K562 (cell line): Measurements from ENCODE around the gene NUP62. TPM values are rescaled to one million over a fixed set of nuclear protein-coding genes. Genes with fewer than 3 reads are reported as not detected.

Experiments
- CBFA2T2 ChIP-seq: fragments of 450-650 bp; conservative IDR thresholded peaks from 2 replicates; pipeline ENCODE4 v1.6.1; 2017; ENCODE audit warnings: mild to moderate bottlenecking
- CEBPB ChIP-seq: fragments of 450-650 bp; IDR thresholded peaks from 2 replicates; pipeline ENCODE4 v1.6.1; 2016; ENCODE audit warnings: missing genetic modification characterization, missing compliant biosample characterization
- DLX4 ChIP-seq: fragments of 250-450 bp; sonication (Bioruptor Pico); IDR thresholded peaks from 2 replicates; pipeline ENCODE4 v1.6.1; 2021; ENCODE audit warnings: mild to moderate bottlenecking
- ESRRA ChIP-seq: fragments of 450-650 bp; IDR thresholded peaks from 2 replicates; pipeline ENCODE4 v1.6.1; 2014; ENCODE audit warnings: low read depth, mild to moderate bottlenecking, moderate library complexity, borderline replicate concordance
- FOXA3 ChIP-seq, 2 experiments: fragments of 450-650 bp in 1 of 2; sonication (generic) in 1 of 2; formaldehyde crosslinking; IDR thresholded peaks in 1 of 2; conservative IDR thresholded peaks in 1 of 2; 2 replicates each; pipeline versions ENCODE4 v1.4.0 to v1.8.0; 2020 to 2022; ENCODE audit warnings: mild to moderate bottlenecking in 2 of 2, missing genetic modification reagents in 1 of 2
- FOXJ3 ChIP-seq: sonication (generic); formaldehyde crosslinking; IDR thresholded peaks from 2 replicates; pipeline ENCODE4 v1.4.0; 2020; ENCODE audit warnings: mild to moderate bottlenecking, missing genetic modification reagents
- GABPB2 ChIP-seq: fragments of 250-450 bp; sonication (Bioruptor Pico); conservative IDR thresholded peaks from 2 replicates; pipeline ENCODE4 v1.5.1; 2021; ENCODE audit warnings: mild to moderate bottlenecking
- HCFC1 ChIP-seq: IDR thresholded peaks from 2 replicates; pipeline ENCODE4 v1.6.1; 2012; ENCODE audit warnings: low read depth, low read length, improper control_type of control experiment
- HDGF ChIP-seq: fragments of 450-650 bp; IDR thresholded peaks from 2 replicates; pipeline ENCODE4 v1.6.1; 2016
- IRF2 ChIP-seq: sonication (generic); formaldehyde crosslinking; IDR thresholded peaks from 2 replicates; pipeline ENCODE4 v1.8.1; 2022; ENCODE audit warnings: mild to moderate bottlenecking, missing genetic modification reagents
- KDM1A ChIP-seq, 2 experiments: fragments of 450-650 bp; IDR thresholded peaks; 2 replicates each; pipeline ENCODE4 v1.6.1; 2016; ENCODE audit warnings: mild to moderate bottlenecking in 2 of 2
- NFIC ChIP-seq: fragments of 450-650 bp; IDR thresholded peaks from 2 replicates; pipeline ENCODE4 v1.6.1; 2017; ENCODE audit warnings: mild to moderate bottlenecking, inconsistent platforms
- NFIX ChIP-seq: fragments of 250-450 bp; sonication (Bioruptor Pico); IDR thresholded peaks from 2 replicates; pipeline ENCODE4 v1.4.0; 2020; ENCODE audit warnings: low read depth, mild to moderate bottlenecking, moderate library complexity
- NR2C2 ChIP-seq, 2 experiments: fragments of 200-800 bp in 1 of 2; sonication (Bioruptor generic) in 1 of 2; sonication (generic) in 1 of 2; formaldehyde crosslinking in 1 of 2; IDR thresholded peaks; 2 replicates each; pipeline versions ENCODE4 v1.6.1 to v1.8.0; 2016 to 2022; ENCODE audit warnings: mild to moderate bottlenecking in 1 of 2, missing compliant biosample characterization in 1 of 2, missing genetic modification characterization in 1 of 2, missing genetic modification reagents in 1 of 2
- PTRF ChIP-seq: fragments of 450-650 bp; IDR thresholded peaks from 2 replicates; pipeline ENCODE4 v1.6.1; 2016; ENCODE audit warnings: mild to moderate bottlenecking, missing genetic modification characterization, missing compliant biosample characterization
- SMAD4 ChIP-seq: fragments of 250-450 bp; sonication (Bioruptor Pico); conservative IDR thresholded peaks from 2 replicates; pipeline ENCODE4 v1.8.0; 2021; ENCODE audit warnings: inconsistent platforms, mild to moderate bottlenecking, moderate library complexity
- STAT5B ChIP-seq: fragments of 250-450 bp; sonication (Bioruptor Pico); IDR thresholded peaks from 2 replicates; pipeline ENCODE4 v1.8.0; 2021; ENCODE audit warnings: mild to moderate bottlenecking, inconsistent platforms
- TEAD4 ChIP-seq, 2 experiments: sonication (generic) in 1 of 2; formaldehyde crosslinking in 1 of 2; IDR thresholded peaks; 2 replicates each; pipeline versions ENCODE4 v1.6.1 to v1.8.0; 2012 to 2022; ENCODE audit warnings: borderline replicate concordance in 1 of 2, inconsistent platforms in 1 of 2, low read length in 1 of 2, mild to moderate bottlenecking in 1 of 2, missing genetic modification reagents in 1 of 2
- ZHX1 ChIP-seq: fragments of 150-350 bp; conservative IDR thresholded peaks from 2 replicates; pipeline ENCODE4 v1.6.1; 2014; ENCODE audit warnings: low read length
- ZNF324 ChIP-seq: fragments of 250-450 bp; sonication (Bioruptor Pico); IDR thresholded peaks from 2 replicates; pipeline ENCODE4 v1.4.0; 2020; ENCODE audit warnings: mild to moderate bottlenecking
- ZNF644 ChIP-seq: fragments of 200-800 bp; sonication (Bioruptor generic); IDR thresholded peaks from 2 replicates; pipeline ENCODE4 v1.6.1; 2016; ENCODE audit warnings: low read depth, missing genetic modification characterization, missing compliant biosample characterization
- polyA plus RNA-seq, 8 experiments: library from polyadenylated mRNA; depleted of rRNA in 4 of 8; stranded (reverse) in 5 of 8; unstranded in 3 of 8; fragments of >200 nt; fragmentation: Nextera tagmentation in 2 of 8; fragmentation: Illumina TruSeq in 1 of 8; extraction: Ambion mirVana in 2 of 8; extraction: Trizol in 1 of 8; gene quantifications; 2 replicates each; pipeline versions ENCODE4 v1.2.1 to v1.2.3, GENCODE V29; 2011 to 2014; ENCODE audit warnings: inconsistent platforms in 1 of 8, missing spikeins in 1 of 8
- total RNA-seq, 7 experiments: library from RNA; depleted of rRNA in 6 of 7; stranded (reverse); fragments of >200 nt in 6 of 7; fragmentation: Illumina TruSeq in 2 of 7; extraction: Trizol in 2 of 7; gene quantifications; 2 replicates each; pipeline versions ENCODE4 v1.2.1 to v1.2.3, GENCODE V29; 2011 to 2021; ENCODE audit warnings: low replicate concordance in 1 of 7
- TF ChIP-seq, protein P1 (sequence below): sonication (generic); formaldehyde crosslinking; IDR thresholded peaks from 2 replicates; pipeline ENCODE4 v1.8.0; 2022; ENCODE audit warnings: mild to moderate bottlenecking, missing genetic modification reagents
- TF ChIP-seq, protein P2 (sequence below): sonication (generic); formaldehyde crosslinking; IDR thresholded peaks from 2 replicates; pipeline ENCODE4 v1.8.1; 2022; ENCODE audit warnings: missing genetic modification reagents

NUP62 gene
- total and polyA plus RNA-seq, 9 of the 15 experiments (the other 6 are each of a cell fraction or from before 2014, with no cell fraction given), result 16.9 to 109 (median 66.0) TPM

DNA sequence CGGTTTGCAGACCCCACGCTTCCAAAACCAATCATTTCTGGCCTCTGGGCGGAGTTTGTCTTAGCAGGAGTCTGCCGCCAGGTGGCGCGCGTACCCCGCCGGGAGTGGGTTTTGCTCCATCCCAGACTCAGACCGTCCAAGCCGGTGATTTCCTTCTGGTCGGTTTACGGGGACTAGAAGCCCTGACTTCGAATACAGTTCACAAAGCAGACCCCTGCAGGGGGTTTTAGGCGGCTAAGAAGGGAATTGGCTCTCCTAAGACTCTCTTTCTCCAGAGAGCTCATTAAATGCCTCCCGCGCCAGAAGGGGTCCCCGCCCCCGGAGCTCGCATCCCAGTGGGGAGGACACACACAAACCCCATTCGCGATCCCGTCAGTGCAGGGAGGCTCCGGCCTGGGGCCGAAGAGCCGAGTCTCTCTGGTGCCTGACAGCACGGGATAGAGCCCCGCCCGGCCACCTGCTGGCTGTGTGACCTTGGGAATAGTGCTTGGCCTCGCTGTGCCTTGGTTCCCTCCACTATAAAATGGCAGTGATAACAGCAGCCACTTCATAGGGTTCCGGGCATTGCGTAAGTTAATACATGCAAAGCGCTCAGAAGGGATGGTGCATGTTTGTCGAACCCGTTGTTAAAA lies 8.6 kb upstream of the NUP62 start (continued):
- TF ChIP-seq, protein P1, sequence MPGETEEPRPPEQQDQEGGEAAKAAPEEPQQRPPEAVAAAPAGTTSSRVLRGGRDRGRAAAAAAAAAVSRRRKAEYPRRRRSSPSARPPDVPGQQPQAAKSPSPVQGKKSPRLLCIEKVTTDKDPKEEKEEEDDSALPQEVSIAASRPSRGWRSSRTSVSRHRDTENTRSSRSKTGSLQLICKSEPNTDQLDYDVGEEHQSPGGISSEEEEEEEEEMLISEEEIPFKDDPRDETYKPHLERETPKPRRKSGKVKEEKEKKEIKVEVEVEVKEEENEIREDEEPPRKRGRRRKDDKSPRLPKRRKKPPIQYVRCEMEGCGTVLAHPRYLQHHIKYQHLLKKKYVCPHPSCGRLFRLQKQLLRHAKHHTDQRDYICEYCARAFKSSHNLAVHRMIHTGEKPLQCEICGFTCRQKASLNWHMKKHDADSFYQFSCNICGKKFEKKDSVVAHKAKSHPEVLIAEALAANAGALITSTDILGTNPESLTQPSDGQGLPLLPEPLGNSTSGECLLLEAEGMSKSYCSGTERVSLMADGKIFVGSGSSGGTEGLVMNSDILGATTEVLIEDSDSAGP (CRISPR knock-in tag), result no peak
- TF ChIP-seq SMAD4 (CRISPR knock-in tag) (no peak), ESRRA (0 out of 2 replicates have a peak, but pooled peaks have one; percentile 12), IRF2 (CRISPR knock-in tag) (no peak), ZNF324 (no peak), CEBPB (tag) (peak; percentile 82), STAT5B (no peak), TEAD4 (IDR thresholded peaks at IDR 0.05; ENCODE audit: low read length) (no peak), TEAD4 (CRISPR knock-in tag; IDR thresholded peaks at IDR 0.05; ENCODE audit: borderline replicate concordance) (no peak), FOXJ3 (CRISPR knock-in tag) (no peak), KDM1A (IDR thresholded peaks at IDR 0.05) (0 out of 4 replicates have a peak, but pooled peaks of 1 of the 2 experiments have one; percentile 24), NR2C2 (CRISPR knock-in tag; IDR thresholded peaks at IDR 0.05) (no peak), NR2C2 (tag; IDR thresholded peaks at IDR 0.05) (no peak), DLX4 (CRISPR knock-in tag) (no peak), PTRF (tag) (no peak), NFIC (0 out of 2 replicates have a peak, but pooled peaks have one; percentile 15), GABPB2 (CRISPR knock-in tag) (no peak), FOXA3 (CRISPR knock-in tag; conservative IDR thresholded peaks at IDR 0.05 in 1 of 2, IDR thresholded peaks at IDR 0.05 in 1 of 2) (no peak), HDGF (no peak), CBFA2T2 (no peak), NFIX (CRISPR knock-in tag) (no peak), ZHX1 (no peak), ZNF644 (tag) (no peak), HCFC1 (peak; percentile 34; the same call in 1 of the 2 replicates)
- TF ChIP-seq, protein P2, sequence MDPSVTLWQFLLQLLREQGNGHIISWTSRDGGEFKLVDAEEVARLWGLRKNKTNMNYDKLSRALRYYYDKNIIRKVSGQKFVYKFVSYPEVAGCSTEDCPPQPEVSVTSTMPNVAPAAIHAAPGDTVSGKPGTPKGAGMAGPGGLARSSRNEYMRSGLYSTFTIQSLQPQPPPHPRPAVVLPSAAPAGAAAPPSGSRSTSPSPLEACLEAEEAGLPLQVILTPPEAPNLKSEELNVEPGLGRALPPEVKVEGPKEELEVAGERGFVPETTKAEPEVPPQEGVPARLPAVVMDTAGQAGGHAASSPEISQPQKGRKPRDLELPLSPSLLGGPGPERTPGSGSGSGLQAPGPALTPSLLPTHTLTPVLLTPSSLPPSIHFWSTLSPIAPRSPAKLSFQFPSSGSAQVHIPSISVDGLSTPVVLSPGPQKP, result no peak
